Panc1 (cell line): ENCODE measurements around the gene LPP. TPM values are rescaled to one million over a fixed set of nuclear protein-coding genes. Genes with fewer than 3 reads are reported as not detected.

Experiments used
- ATAC-seq: fragments of 200-7000 bp; cut with Tn5 transposase; 2 replicates; pipeline ENCODE4 v1.9.1; 2020; ENCODE audit warnings: mild to moderate bottlenecking, moderate library complexity
- BruUV-seq: library from RNA; stranded (reverse); fragments of 400-500 nt; replicated peaks from 2 replicates; lab custom pipeline; 2021; lab: Mats Ljungman, UMichigan
- CTCF ChIA-PET: fragments of 300-600 bp; sonication (Branson Sonifier 250); formaldehyde crosslinking; loops from one replicate; lab custom pipeline; 2022; ENCODE audit warnings: antibody characterized with exemption; lab: Charles Lee
- POLR2A ChIA-PET: fragments of 300-600 bp; sonication (Branson Sonifier 250); formaldehyde crosslinking; loops from one replicate; lab custom pipeline; 2022; ENCODE audit warnings: antibody characterized with exemption; lab: Charles Lee
- DNase-seq: peaks from one replicate; pipeline ENCODE4 v3.0.0-alpha.2; 2010; ENCODE audit warnings: low read depth, low spot score
- H3K27ac ChIP-seq: 2 replicates; pipeline ENCODE4 v1.5.1; 2011; ENCODE audit warnings: mild to moderate bottlenecking, low read length, inconsistent platforms
- H3K27me3 ChIP-seq: fragments of 200-500 bp; sonication (Bioruptor generic); 2 replicates; pipeline ENCODE4 v1.6.0; 2014; ENCODE audit warnings: low read length, inconsistent platforms; ENCODE audit not compliant: control insufficient read depth, insufficient read depth
- H3K36me3 ChIP-seq: fragments of 200-500 bp; sonication (Bioruptor generic); 2 replicates; pipeline ENCODE4 v1.5.1; 2014; ENCODE audit warnings: inconsistent platforms, mild to moderate bottlenecking, low read length, moderate library complexity; ENCODE audit not compliant: control insufficient read depth, insufficient read depth
- H3K4me1 ChIP-seq: 2 replicates; pipeline ENCODE4 v1.5.1; 2011; ENCODE audit warnings: inconsistent platforms, mild to moderate bottlenecking, low read length, moderate library complexity; ENCODE audit not compliant: control insufficient read depth, insufficient read depth
- H3K4me3 ChIP-seq, 2 experiments: 2 replicates each; pipeline ENCODE4 v1.5.1; 2011 to 2012; ENCODE audit warnings: low read depth in 2 of 2, low read length in 2 of 2, mild to moderate bottlenecking in 2 of 2, inconsistent platforms in 1 of 2, moderate library complexity in 1 of 2
- H3K9me3 ChIP-seq: fragments of 200-500 bp; sonication (Bioruptor generic); 2 replicates; pipeline ENCODE4 v1.5.1; 2014; ENCODE audit warnings: low read depth, mild to moderate bottlenecking, inconsistent platforms, low read length, moderate library complexity; ENCODE audit not compliant: control insufficient read depth, insufficient read depth
- CTCF ChIP-seq: fragments of 450-650 bp; IDR thresholded peaks from 2 replicates; pipeline ENCODE4 v1.5.1; 2017; ENCODE audit warnings: mild to moderate bottlenecking
- POLR2AphosphoS5 ChIP-seq: IDR thresholded peaks from 2 replicates; pipeline ENCODE4 v1.6.1; 2012; ENCODE audit warnings: mild to moderate bottlenecking, low read depth, low read length, moderate library complexity
- REST ChIP-seq, 2 experiments: IDR thresholded peaks; 2 replicates each; pipeline ENCODE4 v1.6.1; 2011 to 2012; ENCODE audit warnings: low read depth in 2 of 2, control low read depth in 1 of 2, low read length in 1 of 2, mild to moderate bottlenecking in 1 of 2, moderate library complexity in 1 of 2; ENCODE audit not compliant: insufficient read depth in 1 of 2
- SIN3A ChIP-seq: IDR thresholded peaks from 2 replicates; pipeline ENCODE4 v1.6.1; 2012; ENCODE audit warnings: low read depth, mild to moderate bottlenecking, low read length, moderate library complexity, borderline replicate concordance; ENCODE audit not compliant: insufficient read depth
- TCF7L2 ChIP-seq: IDR thresholded peaks from 2 replicates; pipeline ENCODE4 v1.6.1; 2011; ENCODE audit warnings: mild to moderate bottlenecking, low read depth, low read length, inconsistent platforms
- in situ Hi-C: cut with HindIII; loops from 2 replicates; pipeline ENCODE4 v1.10.0; 2016; ENCODE audit warnings: low sequenced_read_pairs, low pct_unique_long_range_greater_than_20kb
- intact Hi-C: fragments of 100-400 bp; cut with micrococcal nuclease; formaldehyde crosslinking; loops from one replicate; pipeline ENCODE4 v1.10.0; 2022; ENCODE audit not compliant: unreplicated experiment
- total RNA-seq: library from RNA; stranded (reverse); gene quantifications from one replicate; pipeline ENCODE4 v1.2.1, GENCODE V29; 2021; ENCODE audit not compliant: unreplicated experiment

Gene LPP
- total RNA-seq, 1 experiment from 2014 or later: 90.0 TPM

GRCh38 chr3:188330138-188330537 is 176.2 kb downstream of the LPP start:
- Histone ChIP-seq H3K36me3 (no peaks in the 10 kb centered on the region), H3K4me3 (no peak overlapping the region), H3K27ac (no peak overlapping the region), H3K9me3 (no peaks in the 10 kb centered on the region), H3K27me3 (no peaks in the 10 kb centered on the region), H3K4me1 (0 out of 2 replicates have a peak, but pooled peaks cover 2% of the 10 kb centered on the region)
- ChIA-PET POLR2A (no interaction called here), CTCF (no interaction called here)
- in situ Hi-C loops (no loop called here), intact Hi-C loops (no loop called here)
- TF ChIP-seq TCF7L2 (no peak), POLR2AphosphoS5 (no peak), REST (IDR thresholded peaks at IDR 0.05; ENCODE audit: insufficient read depth in 1 of 2, low read depth in 2 of 2, low read length in 1 of 2) (no peak), SIN3A (no peak), CTCF (no peak)
- DNase-seq: no peak
- BruUV-seq: no TSS peak
- no peak for ATAC-seq

GRCh38 chr3:188331166-188331565 is 177.2 kb downstream of the LPP start:
- intact Hi-C loops: no loop called here
- ATAC-seq: no peak
- CTCF ChIA-PET: no interaction called here

More at GRCh38 chr3:188331166-188331565, 177.2 kb downstream of the LPP start:
- Histone ChIP-seq H3K27me3 (no peaks in the 10 kb centered on the region), H3K4me1 (0 out of 2 replicates have a peak, but pooled peaks cover 2% of the 10 kb centered on the region), H3K27ac (no peak overlapping the region), H3K4me3 (no peak overlapping the region), H3K9me3 (no peaks in the 10 kb centered on the region), H3K36me3 (no peaks in the 10 kb centered on the region)
- POLR2A ChIA-PET: no interaction called here
- BruUV-seq: no TSS peak
- no peak for TF ChIP-seq TCF7L2
- TF ChIP-seq SIN3A: no peak
- no peak for TF ChIP-seq CTCF
- TF ChIP-seq REST (IDR thresholded peaks at IDR 0.05; ENCODE audit: insufficient read depth in 1 of 2, low read depth in 2 of 2, low read length in 1 of 2): no peak
- no peak for DNase-seq
- in situ Hi-C loops: no loop called here
